ENCODE measurements around the gene PLOD2.

- TF ChIP-seq POLR2A (IDR thresholded peaks at IDR 0.05; ENCODE audit: low read length) (no peak), GATA1 (IDR thresholded peaks at IDR 0.05; ENCODE audit: low read depth, low read length) (no peak)
Measured at GRCh38 chr3:146153429-146153828, 7.6 kb downstream of the PLOD2 start.

Data from erythroblast (primary cell).